ENCODE data around the gene RARG. TPM values are rescaled to one million over a fixed set of nuclear protein-coding genes. Genes with fewer than 3 reads are reported as not detected.

The RARG gene
- total RNA-seq, 1 donor from 2014 or later: 7.9 TPM

- DNase-seq (ENCODE audit: low spot score): no peak
- TF ChIP-seq, protein P1, sequence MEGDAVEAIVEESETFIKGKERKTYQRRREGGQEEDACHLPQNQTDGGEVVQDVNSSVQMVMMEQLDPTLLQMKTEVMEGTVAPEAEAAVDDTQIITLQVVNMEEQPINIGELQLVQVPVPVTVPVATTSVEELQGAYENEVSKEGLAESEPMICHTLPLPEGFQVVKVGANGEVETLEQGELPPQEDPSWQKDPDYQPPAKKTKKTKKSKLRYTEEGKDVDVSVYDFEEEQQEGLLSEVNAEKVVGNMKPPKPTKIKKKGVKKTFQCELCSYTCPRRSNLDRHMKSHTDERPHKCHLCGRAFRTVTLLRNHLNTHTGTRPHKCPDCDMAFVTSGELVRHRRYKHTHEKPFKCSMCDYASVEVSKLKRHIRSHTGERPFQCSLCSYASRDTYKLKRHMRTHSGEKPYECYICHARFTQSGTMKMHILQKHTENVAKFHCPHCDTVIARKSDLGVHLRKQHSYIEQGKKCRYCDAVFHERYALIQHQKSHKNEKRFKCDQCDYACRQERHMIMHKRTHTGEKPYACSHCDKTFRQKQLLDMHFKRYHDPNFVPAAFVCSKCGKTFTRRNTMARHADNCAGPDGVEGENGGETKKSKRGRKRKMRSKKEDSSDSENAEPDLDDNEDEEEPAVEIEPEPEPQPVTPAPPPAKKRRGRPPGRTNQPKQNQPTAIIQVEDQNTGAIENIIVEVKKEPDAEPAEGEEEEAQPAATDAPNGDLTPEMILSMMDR (IDR thresholded peaks at IDR 0.05; ENCODE audit: unreplicated experiment): no peak
- Mint-ChIP-seq H3K27ac (ENCODE audit: unreplicated experiment) (no peak overlapping the region), H3K9me3 (ENCODE audit: unreplicated experiment) (no peaks in the 10 kb centered on the region), H3K27me3 (ENCODE audit: unreplicated experiment) (peaks cover 11% of the 10 kb centered on the region), H3K4me1 (ENCODE audit: unreplicated experiment) (peaks cover 28% of the 10 kb centered on the region), H3K4me3 (ENCODE audit: unreplicated experiment) (peak overlapping the region; percentile 1), H3K36me3 (ENCODE audit: low read depth, unreplicated experiment) (peaks cover 62% of the 10 kb centered on the region)
Measured at GRCh38 chr12:53185582-53186153, 46.3 kb downstream of the RARG start.

DNA sequence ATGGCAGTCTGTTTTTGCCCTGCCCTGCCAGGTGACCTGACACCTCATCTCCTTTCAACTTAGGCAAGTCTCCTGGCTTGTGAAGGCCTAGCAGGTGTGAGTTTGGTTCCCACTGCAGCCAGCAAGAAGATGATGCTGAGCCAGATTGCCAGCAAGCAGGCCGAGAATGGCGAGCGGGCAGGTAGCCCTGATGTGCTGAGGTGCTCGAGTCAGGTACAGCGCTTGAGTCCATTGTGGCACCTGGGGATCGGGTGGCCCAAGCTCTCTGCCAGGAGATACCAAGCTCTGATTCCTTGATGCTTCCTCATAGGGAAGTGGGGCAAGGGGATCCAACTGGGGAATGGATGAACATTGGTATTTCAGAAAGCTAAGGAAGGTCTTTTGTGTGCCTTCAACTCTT, 47.2 kb downstream of the RARG start:
- Mint-ChIP-seq H3K4me1 (ENCODE audit: unreplicated experiment) (peaks cover 32% of the 10 kb centered on the region), H3K36me3 (ENCODE audit: low read depth, unreplicated experiment) (peaks cover 62% of the 10 kb centered on the region)

DNA sequence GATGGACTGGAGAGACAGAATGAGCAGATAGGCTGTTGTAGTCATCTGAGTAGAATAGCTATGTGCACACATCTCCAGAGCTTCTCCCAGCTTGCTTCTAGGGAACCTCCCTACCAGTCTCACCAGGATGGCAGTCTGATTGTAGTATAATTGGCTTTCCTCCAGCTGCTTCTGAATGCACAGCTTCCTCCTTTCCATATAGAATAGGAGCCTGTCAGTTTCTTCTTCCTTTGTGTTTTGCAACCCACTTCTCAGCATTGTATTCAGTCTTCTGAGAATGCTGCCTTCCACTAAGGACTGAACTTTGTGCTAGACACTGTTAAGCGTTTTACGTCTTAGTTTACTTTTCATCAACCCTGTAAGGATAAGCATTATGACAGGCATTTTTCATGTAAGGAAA, 49.1 kb downstream of the RARG start:
- H3K4me3 Mint-ChIP-seq (ENCODE audit: unreplicated experiment): peak overlapping the region; percentile 95
- peaks cover 57% of the 10 kb centered on the region for H3K36me3 Mint-ChIP-seq (ENCODE audit: low read depth, unreplicated experiment)
- H3K9me3 Mint-ChIP-seq (ENCODE audit: unreplicated experiment): no peaks in the 10 kb centered on the region
- no peak for DNase-seq (ENCODE audit: low spot score)
- peaks cover 40% of the 10 kb centered on the region for H3K4me1 Mint-ChIP-seq (ENCODE audit: unreplicated experiment)
- peaks cover 15% of the 10 kb centered on the region for H3K27me3 Mint-ChIP-seq (ENCODE audit: unreplicated experiment)
- H3K27ac Mint-ChIP-seq (ENCODE audit: unreplicated experiment): peak overlapping the region; percentile 45
- TF ChIP-seq, protein P1 (IDR thresholded peaks at IDR 0.05; ENCODE audit: unreplicated experiment): no peak

More for the DNA sequence above, 47.2 kb downstream of the RARG start:
- no peaks in the 10 kb centered on the region for H3K9me3 Mint-ChIP-seq (ENCODE audit: unreplicated experiment)
- peak overlapping the region; percentile 40 for H3K4me3 Mint-ChIP-seq (ENCODE audit: unreplicated experiment)
- TF ChIP-seq, protein P1 (IDR thresholded peaks at IDR 0.05; ENCODE audit: unreplicated experiment): no peak
- no peak for DNase-seq (ENCODE audit: low spot score)
- H3K27ac Mint-ChIP-seq (ENCODE audit: unreplicated experiment): peak overlapping the region; percentile 11
- H3K27me3 Mint-ChIP-seq (ENCODE audit: unreplicated experiment): peaks cover 11% of the 10 kb centered on the region

DNA sequence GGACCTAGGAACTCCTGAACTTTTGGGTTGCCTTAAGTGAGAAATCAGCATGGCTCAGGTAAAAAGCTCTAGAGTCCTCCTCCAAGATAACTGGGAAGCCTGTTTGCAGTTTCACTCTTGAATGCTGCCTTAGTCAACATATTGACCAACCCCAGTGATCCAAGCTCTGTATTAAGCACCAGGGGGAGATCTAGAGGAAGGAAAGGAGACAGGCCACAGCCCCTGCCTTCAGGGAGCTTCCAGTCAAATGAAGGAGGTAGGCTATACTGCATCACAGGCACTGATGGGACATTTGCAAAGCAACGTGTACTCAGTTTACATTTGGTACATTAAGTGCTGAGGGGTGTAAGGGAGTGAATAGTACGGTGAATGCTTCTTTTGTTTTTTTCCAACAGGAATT, 50.1 kb downstream of the RARG start:
- TF ChIP-seq, protein P1 (IDR thresholded peaks at IDR 0.05; ENCODE audit: unreplicated experiment): no peak
- H3K9me3 Mint-ChIP-seq (ENCODE audit: unreplicated experiment): no peaks in the 10 kb centered on the region
- peak overlapping the region; percentile 95 for H3K4me3 Mint-ChIP-seq (ENCODE audit: unreplicated experiment)
- H3K27me3 Mint-ChIP-seq (ENCODE audit: unreplicated experiment): peaks cover 15% of the 10 kb centered on the region
- DNase-seq (ENCODE audit: low spot score): no peak
- peaks cover 40% of the 10 kb centered on the region for H3K4me1 Mint-ChIP-seq (ENCODE audit: unreplicated experiment)
- H3K36me3 Mint-ChIP-seq (ENCODE audit: low read depth, unreplicated experiment): peaks cover 49% of the 10 kb centered on the region
- no peak overlapping the region for H3K27ac Mint-ChIP-seq (ENCODE audit: unreplicated experiment)

GRCh38 chr12:53180931-53181645, 50.9 kb downstream of the RARG start:
- peaks cover 40% of the 10 kb centered on the region for H3K4me1 Mint-ChIP-seq (ENCODE audit: unreplicated experiment)
- DNase-seq (ENCODE audit: low spot score): peak; percentile 86

More at GRCh38 chr12:53180931-53181645, 50.9 kb downstream of the RARG start:
- H3K36me3 Mint-ChIP-seq (ENCODE audit: low read depth, unreplicated experiment): peaks cover 41% of the 10 kb centered on the region
- peak overlapping the region; percentile 95 for H3K4me3 Mint-ChIP-seq (ENCODE audit: unreplicated experiment)
- no peaks in the 10 kb centered on the region for H3K9me3 Mint-ChIP-seq (ENCODE audit: unreplicated experiment)
- TF ChIP-seq, protein P1 (IDR thresholded peaks at IDR 0.05; ENCODE audit: unreplicated experiment): no peak
- peaks cover 13% of the 10 kb centered on the region for H3K27me3 Mint-ChIP-seq (ENCODE audit: unreplicated experiment)
- peak overlapping the region; percentile 80 for H3K27ac Mint-ChIP-seq (ENCODE audit: unreplicated experiment)

All from endothelial cell (in vitro differentiated cells).